ENCODE measurements around the gene NR2C2AP. TPM values are rescaled to one million over a fixed set of nuclear protein-coding genes. Genes with fewer than 3 reads are reported as not detected.

The NR2C2AP gene
- total and polyA plus RNA-seq, 2 of the 13 experiments (the other 11 are each of a cell fraction or from before 2014, with no cell fraction given): 12.2 to 26.8 TPM

GRCh38 chr19:19170053-19170872 is 33.0 kb downstream of the NR2C2AP start, which contains the start of gene MEF2B (continued):
- no peak for TF ChIP-seq ZUFSP (CRISPR knock-in tag; IDR thresholded peaks at IDR 0.05; ENCODE audit: borderline replicate concordance)
- TF ChIP-seq, protein P1, sequence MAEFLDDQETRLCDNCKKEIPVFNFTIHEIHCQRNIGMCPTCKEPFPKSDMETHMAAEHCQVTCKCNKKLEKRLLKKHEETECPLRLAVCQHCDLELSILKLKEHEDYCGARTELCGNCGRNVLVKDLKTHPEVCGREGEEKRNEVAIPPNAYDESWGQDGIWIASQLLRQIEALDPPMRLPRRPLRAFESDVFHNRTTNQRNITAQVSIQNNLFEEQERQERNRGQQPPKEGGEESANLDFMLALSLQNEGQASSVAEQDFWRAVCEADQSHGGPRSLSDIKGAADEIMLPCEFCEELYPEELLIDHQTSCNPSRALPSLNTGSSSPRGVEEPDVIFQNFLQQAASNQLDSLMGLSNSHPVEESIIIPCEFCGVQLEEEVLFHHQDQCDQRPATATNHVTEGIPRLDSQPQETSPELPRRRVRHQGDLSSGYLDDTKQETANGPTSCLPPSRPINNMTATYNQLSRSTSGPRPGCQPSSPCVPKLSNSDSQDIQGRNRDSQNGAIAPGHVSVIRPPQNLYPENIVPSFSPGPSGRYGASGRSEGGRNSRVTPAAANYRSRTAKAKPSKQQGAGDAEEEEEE (CRISPR knock-in tag; IDR thresholded peaks at IDR 0.05; ENCODE audit: borderline replicate concordance): no peak
- no peak for TF ChIP-seq NFAT5 (CRISPR knock-in tag; IDR thresholded peaks at IDR 0.05)
- no peak for TF ChIP-seq MEF2D (CRISPR knock-in tag; IDR thresholded peaks at IDR 0.05)
- TF ChIP-seq HNF4A (CRISPR knock-in tag; IDR thresholded peaks at IDR 0.05): no peak
- no peak for TF ChIP-seq NAIF1 (CRISPR knock-in tag; IDR thresholded peaks at IDR 0.05; ENCODE audit: borderline replicate concordance)
- no peak for TF ChIP-seq MTA1 (CRISPR knock-in tag; IDR thresholded peaks at IDR 0.05; ENCODE audit: borderline replicate concordance)
- TF ChIP-seq BCL6 (CRISPR knock-in tag; IDR thresholded peaks at IDR 0.05): no peak
- TF ChIP-seq ZFP1 (CRISPR knock-in tag; IDR thresholded peaks at IDR 0.05): no peak
- TF ChIP-seq ZNF362 (CRISPR knock-in tag; IDR thresholded peaks at IDR 0.05; ENCODE audit: borderline replicate concordance): no peak
- no peak for TF ChIP-seq REXO4 (CRISPR knock-in tag; IDR thresholded peaks at IDR 0.05; ENCODE audit: borderline replicate concordance)
- TF ChIP-seq E2F5 (CRISPR knock-in tag; conservative IDR thresholded peaks at IDR 0.05): no peak
- TF ChIP-seq NCOA5 (CRISPR knock-in tag; IDR thresholded peaks at IDR 0.05): no peak
- TF ChIP-seq NR2F2 (IDR thresholded peaks at IDR 0.05; ENCODE audit: borderline replicate concordance, low read depth): 0 out of 2 replicates have a peak, but pooled peaks have one; percentile 22
- TF ChIP-seq CREB1 (IDR thresholded peaks at IDR 0.05): peak; percentile 32; the same call in 1 of the 2 replicates
- no peak for TF ChIP-seq CREB1 (CRISPR knock-in tag; IDR thresholded peaks at IDR 0.05)
- peak; percentile 67 for TF ChIP-seq ZFX (CRISPR knock-in tag; IDR thresholded peaks at IDR 0.05; ENCODE audit: low read depth)
- TF ChIP-seq YY1 (IDR thresholded peaks at IDR 0.05; ENCODE audit: insufficient read depth, insufficient replicate concordance, low read depth, low read length): no peak
- TF ChIP-seq IRX3 (CRISPR knock-in tag; IDR thresholded peaks at IDR 0.05; ENCODE audit: borderline replicate concordance, low read depth): no peak

All from HepG2 (cell line).